ENCODE results near the gene PDE3A. TPM values are rescaled to one million over a fixed set of nuclear protein-coding genes. Genes with fewer than 3 reads are reported as not detected.

PDE3A gene
- total RNA-seq, 4 donors from 2014 or later = 7.7 to 75.8 (median 18.7) TPM

DNA sequence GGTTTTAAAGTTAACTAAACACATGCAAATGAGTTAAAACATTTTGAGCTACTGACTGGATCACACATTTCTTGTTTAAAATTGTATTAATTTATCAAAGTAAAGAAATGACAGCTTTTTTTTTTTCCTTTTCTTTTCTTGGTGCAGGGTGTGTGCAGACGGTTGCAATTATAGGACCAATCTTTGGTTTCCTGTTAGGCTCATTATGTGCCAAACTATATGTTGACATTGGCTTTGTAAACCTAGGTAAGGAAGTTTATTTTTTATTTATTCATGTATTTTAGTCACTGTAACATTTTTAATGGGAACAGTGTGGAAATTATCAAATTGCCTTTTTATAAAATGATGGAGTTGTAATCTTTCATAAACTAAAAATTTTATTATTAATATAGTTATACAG, 348.6 kb downstream of the PDE3A start:
- Histone ChIP-seq H3K9me3 (no peaks in the 10 kb centered on the region), H3K36me3 (no peaks in the 10 kb centered on the region), H3K4me1 (no peaks in the 10 kb centered on the region), H3K27me3 (no peaks in the 10 kb centered on the region), H3K27ac (no peak overlapping the region), H3K4me3 (no peak overlapping the region)
- no peak for DNase-seq
- intact Hi-C loops (cut with DNase I; ENCODE audit: low total_unique reads) = no loop called here
- TF ChIP-seq, protein P1, sequence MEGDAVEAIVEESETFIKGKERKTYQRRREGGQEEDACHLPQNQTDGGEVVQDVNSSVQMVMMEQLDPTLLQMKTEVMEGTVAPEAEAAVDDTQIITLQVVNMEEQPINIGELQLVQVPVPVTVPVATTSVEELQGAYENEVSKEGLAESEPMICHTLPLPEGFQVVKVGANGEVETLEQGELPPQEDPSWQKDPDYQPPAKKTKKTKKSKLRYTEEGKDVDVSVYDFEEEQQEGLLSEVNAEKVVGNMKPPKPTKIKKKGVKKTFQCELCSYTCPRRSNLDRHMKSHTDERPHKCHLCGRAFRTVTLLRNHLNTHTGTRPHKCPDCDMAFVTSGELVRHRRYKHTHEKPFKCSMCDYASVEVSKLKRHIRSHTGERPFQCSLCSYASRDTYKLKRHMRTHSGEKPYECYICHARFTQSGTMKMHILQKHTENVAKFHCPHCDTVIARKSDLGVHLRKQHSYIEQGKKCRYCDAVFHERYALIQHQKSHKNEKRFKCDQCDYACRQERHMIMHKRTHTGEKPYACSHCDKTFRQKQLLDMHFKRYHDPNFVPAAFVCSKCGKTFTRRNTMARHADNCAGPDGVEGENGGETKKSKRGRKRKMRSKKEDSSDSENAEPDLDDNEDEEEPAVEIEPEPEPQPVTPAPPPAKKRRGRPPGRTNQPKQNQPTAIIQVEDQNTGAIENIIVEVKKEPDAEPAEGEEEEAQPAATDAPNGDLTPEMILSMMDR (IDR thresholded peaks at IDR 0.05) = no peak
- no peak for TF ChIP-seq POLR2A (IDR thresholded peaks at IDR 0.05)

DNA sequence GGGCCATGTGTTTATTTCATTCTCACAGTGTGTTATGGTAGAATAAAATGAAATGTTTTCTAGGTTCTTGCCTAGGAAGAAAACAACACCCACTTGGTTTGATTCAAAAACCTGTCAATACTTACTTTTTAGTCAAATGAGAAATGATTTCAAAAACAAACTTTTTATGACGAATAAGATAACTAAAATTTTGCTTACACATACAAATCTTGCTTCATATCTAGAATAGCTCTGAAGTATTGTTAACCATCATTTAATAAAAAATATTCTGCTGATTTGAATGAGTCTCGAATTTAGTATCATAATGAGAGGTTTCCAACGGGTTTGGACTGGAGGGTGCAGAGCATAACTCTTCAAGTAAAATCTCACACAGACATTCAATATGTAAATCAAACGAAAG, 350.0 kb downstream of the PDE3A start:
- no peak overlapping the region for H3K4me3 ChIP-seq
- H3K27me3 ChIP-seq = no peaks in the 10 kb centered on the region
- H3K4me1 ChIP-seq = no peaks in the 10 kb centered on the region
- H3K27ac ChIP-seq = no peak overlapping the region
- intact Hi-C loops (cut with DNase I; ENCODE audit: low total_unique reads) = no loop called here
- no peaks in the 10 kb centered on the region for H3K9me3 ChIP-seq
- DNase-seq = no peak
- TF ChIP-seq POLR2A (IDR thresholded peaks at IDR 0.05) = no peak
- TF ChIP-seq, protein P1 (IDR thresholded peaks at IDR 0.05) = no peak
- no peaks in the 10 kb centered on the region for H3K36me3 ChIP-seq

DNA sequence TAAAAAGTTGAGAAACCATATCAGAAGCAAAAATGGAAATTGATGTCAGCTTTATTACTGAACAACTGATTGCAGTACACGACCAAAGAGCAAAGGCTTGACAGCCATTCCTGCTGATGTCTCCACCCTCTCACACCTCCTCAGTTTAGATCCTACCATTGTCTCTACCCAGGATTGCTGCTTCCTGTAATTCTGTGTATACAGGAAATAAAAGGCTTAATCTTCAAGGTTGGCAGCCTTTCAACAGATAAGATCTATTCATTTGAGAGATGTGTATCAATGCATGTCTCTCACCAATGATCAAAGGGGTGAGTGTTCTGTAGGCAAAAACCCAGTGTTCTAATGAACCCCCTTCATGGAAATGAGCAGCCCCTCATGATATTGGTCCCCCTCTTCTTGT, 353.8 kb downstream of the PDE3A start:
- no peak overlapping the region for H3K27ac ChIP-seq
- no peaks in the 10 kb centered on the region for H3K9me3 ChIP-seq
- no peak for DNase-seq
- no peaks in the 10 kb centered on the region for H3K36me3 ChIP-seq
- no peaks in the 10 kb centered on the region for H3K27me3 ChIP-seq
- H3K4me1 ChIP-seq = no peaks in the 10 kb centered on the region
- H3K4me3 ChIP-seq = no peak overlapping the region
- no peak for TF ChIP-seq POLR2A (IDR thresholded peaks at IDR 0.05)
- TF ChIP-seq, protein P1 (IDR thresholded peaks at IDR 0.05) = no peak
- intact Hi-C loops (cut with DNase I; ENCODE audit: low total_unique reads) = no loop called here

DNA sequence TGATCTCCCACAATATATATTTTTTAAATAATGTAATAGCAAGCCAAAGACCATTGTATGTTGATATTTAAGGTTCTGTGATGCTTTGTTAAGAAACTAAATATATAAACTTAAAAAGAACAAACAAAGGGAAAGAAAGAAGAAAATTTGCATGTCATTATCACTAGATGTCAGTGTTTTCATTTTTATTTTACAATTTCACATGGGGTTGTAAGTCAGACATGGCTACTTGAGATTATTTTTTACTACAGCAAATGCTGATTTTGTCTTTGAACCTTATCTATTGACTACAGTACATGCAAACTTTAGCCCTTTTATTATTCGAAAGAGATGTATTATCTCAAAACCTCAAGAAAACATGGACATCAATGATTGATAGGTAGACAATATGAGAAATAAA, 362.9 kb downstream of the PDE3A start:
- Histone ChIP-seq H3K4me1 (no peaks in the 10 kb centered on the region), H3K27ac (no peak overlapping the region), H3K36me3 (no peaks in the 10 kb centered on the region), H3K9me3 (no peaks in the 10 kb centered on the region), H3K4me3 (no peak overlapping the region), H3K27me3 (no peaks in the 10 kb centered on the region)
- no peak for DNase-seq
- intact Hi-C loops (cut with DNase I; ENCODE audit: low total_unique reads) = no loop called here
- TF ChIP-seq, protein P1 (IDR thresholded peaks at IDR 0.05) = no peak
- TF ChIP-seq POLR2A (IDR thresholded peaks at IDR 0.05) = no peak
